Measurements from ENCODE around the gene LRRC15.
A peak's percentile ranks its signal among the peaks of the same experiment; 100 is the strongest.

LRRC15 gene

DNA sequence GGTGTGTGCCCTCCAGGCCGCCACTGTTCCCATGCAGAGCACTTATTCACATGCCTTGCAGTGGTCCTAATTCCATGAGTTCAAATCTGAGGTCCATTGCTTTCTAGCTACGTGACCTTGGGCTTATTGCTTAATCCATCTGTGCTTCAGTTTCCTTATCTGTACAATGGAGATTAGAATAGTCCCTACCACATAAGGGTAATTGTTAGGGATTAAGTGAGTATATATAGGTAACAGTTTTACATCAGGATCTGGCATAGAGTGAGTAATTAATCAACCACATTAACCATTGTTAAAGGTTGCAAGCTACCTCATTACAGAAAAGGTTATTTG is 26.0 kb downstream of the LRRC15 start:
- no peak overlapping the region for H3K4me3 ChIP-seq (ENCODE audit: low read length)
- H3K4me1 ChIP-seq (ENCODE audit: control insufficient read depth, low read depth, low read length) = peaks cover 15% of the 10 kb centered on the region
- H3K9me3 ChIP-seq (ENCODE audit: control insufficient read depth, low read depth, low read length) = no peaks in the 10 kb centered on the region
- no peak overlapping the region for H3K27ac ChIP-seq (ENCODE audit: low read length)
- H3K36me3 ChIP-seq (ENCODE audit: control insufficient read depth, low read depth, low read length) = no peaks in the 10 kb centered on the region
- H3K27me3 ChIP-seq (ENCODE audit: control insufficient read depth, insufficient read depth, low read length) = peaks cover 19% of the 10 kb centered on the region
- no peak overlapping the region for H3K9ac ChIP-seq (ENCODE audit: low read length)

GRCh38 chr3:194342861-194343560 is 26.5 kb downstream of the LRRC15 start:
- Histone ChIP-seq H3K9me3 (ENCODE audit: control insufficient read depth, low read depth, low read length) (no peaks in the 10 kb centered on the region), H3K4me1 (ENCODE audit: control insufficient read depth, low read depth, low read length) (peaks cover 17% of the 10 kb centered on the region), H3K27ac (ENCODE audit: low read length) (no peak overlapping the region), H3K4me3 (ENCODE audit: low read length) (no peak overlapping the region), H3K36me3 (ENCODE audit: control insufficient read depth, low read depth, low read length) (no peaks in the 10 kb centered on the region), H3K9ac (ENCODE audit: low read length) (no peak overlapping the region), H3K27me3 (ENCODE audit: control insufficient read depth, insufficient read depth, low read length) (peaks cover 19% of the 10 kb centered on the region)

DNA sequence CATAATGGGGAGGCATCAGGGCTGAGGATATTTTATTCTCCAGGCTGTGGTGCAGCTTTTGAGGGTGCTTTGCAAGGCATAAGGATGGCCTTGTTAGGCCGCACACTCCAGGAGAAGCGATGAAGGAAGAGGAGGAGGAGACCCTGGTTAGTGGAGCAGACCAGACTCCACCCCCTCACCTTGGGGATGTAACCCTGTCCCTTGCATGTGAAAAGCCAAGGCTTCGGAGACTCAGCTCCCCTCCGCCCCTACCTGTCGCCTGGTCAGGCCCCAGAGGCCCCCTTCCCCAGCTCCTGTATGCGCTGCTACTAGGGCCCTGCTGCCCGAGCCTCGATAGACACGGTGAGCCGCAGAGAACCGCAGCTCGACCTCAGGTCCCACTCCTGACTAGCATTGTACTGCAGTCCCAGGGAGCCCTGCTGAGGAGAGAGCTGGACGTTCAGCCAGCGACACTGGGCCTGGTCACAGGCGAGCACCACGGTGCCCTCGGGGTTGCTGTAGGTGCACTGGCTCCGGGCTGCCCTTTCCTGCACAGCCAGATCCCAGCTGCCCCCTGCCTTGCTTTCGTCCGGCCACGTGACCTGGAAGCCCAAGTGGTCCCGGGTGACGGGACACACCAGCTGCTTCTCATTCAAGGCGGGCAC is 28.7 kb downstream of the LRRC15 start:
- Histone ChIP-seq H3K36me3 (ENCODE audit: control insufficient read depth, low read depth, low read length) (no peaks in the 10 kb centered on the region), H3K4me3 (ENCODE audit: low read length) (no peak overlapping the region), H3K27ac (ENCODE audit: low read length) (no peak overlapping the region), H3K27me3 (ENCODE audit: control insufficient read depth, insufficient read depth, low read length) (peaks cover 19% of the 10 kb centered on the region), H3K4me1 (ENCODE audit: control insufficient read depth, low read depth, low read length) (peaks cover 17% of the 10 kb centered on the region), H3K9me3 (ENCODE audit: control insufficient read depth, low read depth, low read length) (no peaks in the 10 kb centered on the region), H3K9ac (ENCODE audit: low read length) (no peak overlapping the region)

DNA sequence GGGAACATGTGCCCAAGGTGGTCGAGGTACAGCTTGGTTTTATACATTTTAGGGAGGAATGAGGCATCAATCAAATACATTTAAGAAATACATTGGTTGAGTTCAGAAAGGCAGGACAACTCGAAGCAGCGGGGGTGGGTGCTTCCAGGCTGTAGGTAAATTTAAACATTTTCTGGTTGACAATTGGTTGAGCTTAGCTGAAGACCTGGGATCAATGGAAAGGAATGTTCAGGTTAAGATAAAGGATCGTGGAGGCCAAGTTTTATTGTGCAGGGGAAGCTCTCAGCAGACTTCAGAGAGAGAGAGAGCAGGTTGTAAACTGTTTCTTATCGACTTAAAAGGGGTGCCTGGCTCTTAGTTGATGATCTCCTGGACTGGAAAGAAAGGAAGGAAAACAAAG is 29.7 kb downstream of the LRRC15 start:
- H3K9me3 ChIP-seq (ENCODE audit: control insufficient read depth, low read depth, low read length) = no peaks in the 10 kb centered on the region
- no peak overlapping the region for H3K4me3 ChIP-seq (ENCODE audit: low read length)
- no peak overlapping the region for H3K27ac ChIP-seq (ENCODE audit: low read length)
- H3K27me3 ChIP-seq (ENCODE audit: control insufficient read depth, insufficient read depth, low read length) = peaks cover 19% of the 10 kb centered on the region
- H3K9ac ChIP-seq (ENCODE audit: low read length) = no peak overlapping the region
- H3K36me3 ChIP-seq (ENCODE audit: control insufficient read depth, low read depth, low read length) = no peaks in the 10 kb centered on the region
- H3K4me1 ChIP-seq (ENCODE audit: control insufficient read depth, low read depth, low read length) = peaks cover 17% of the 10 kb centered on the region

GRCh38 chr3:194339356-194339755 is 30.2 kb downstream of the LRRC15 start:
- Histone ChIP-seq H3K4me1 (ENCODE audit: control insufficient read depth, low read depth, low read length) (peaks cover 17% of the 10 kb centered on the region), H3K9ac (ENCODE audit: low read length) (no peak overlapping the region), H3K36me3 (ENCODE audit: control insufficient read depth, low read depth, low read length) (no peaks in the 10 kb centered on the region), H3K27me3 (ENCODE audit: control insufficient read depth, insufficient read depth, low read length) (peaks cover 20% of the 10 kb centered on the region), H3K27ac (ENCODE audit: low read length) (no peak overlapping the region), H3K9me3 (ENCODE audit: control insufficient read depth, low read depth, low read length) (no peaks in the 10 kb centered on the region), H3K4me3 (ENCODE audit: low read length) (no peak overlapping the region)

DNA sequence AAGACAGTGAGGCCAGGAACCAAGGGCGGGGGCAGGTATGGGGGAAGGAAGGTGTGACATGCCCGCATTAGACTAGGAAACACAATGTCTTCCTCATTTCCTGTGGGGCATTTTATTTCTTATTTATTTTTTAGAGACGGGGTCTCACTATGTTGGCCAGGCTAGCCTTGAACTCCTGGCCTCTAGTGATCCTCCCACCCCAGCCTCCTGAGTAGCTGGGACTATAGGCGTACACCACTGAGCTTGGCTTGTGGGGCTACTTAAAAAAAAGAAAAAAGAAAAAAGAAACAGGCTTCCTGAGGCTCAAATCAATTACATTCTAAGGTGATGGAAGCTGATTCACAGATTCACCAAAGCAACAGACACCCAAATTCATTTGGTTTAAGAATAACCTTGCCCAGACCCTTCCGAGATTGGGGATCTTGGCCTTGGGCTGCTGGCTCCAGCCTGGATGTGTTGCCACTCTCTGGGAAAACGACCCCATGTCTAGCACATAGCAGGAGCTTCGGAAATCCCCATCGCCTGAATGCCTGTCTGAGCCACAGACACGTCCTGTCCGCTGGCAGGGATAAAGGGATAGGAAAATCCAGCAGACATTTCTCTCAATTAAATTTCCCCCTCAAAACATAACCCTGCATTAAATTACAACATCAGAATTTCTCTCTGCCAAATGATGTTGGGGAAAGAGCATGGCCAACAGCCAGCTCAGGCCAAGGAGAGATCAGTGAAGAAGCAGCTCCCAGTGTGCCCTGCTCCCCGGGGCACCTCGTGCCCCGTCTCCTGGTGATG is 31.4 kb downstream of the LRRC15 start:
- peaks cover 17% of the 10 kb centered on the region for H3K4me1 ChIP-seq (ENCODE audit: control insufficient read depth, low read depth, low read length)

GRCh38 chr3:194336601-194337355 is 32.8 kb downstream of the LRRC15 start:
- H3K9ac ChIP-seq (ENCODE audit: low read length) = no peak overlapping the region
- peaks cover 17% of the 10 kb centered on the region for H3K4me1 ChIP-seq (ENCODE audit: control insufficient read depth, low read depth, low read length)
- no peak overlapping the region for H3K27ac ChIP-seq (ENCODE audit: low read length)
- H3K4me3 ChIP-seq (ENCODE audit: low read length) = no peak overlapping the region
- H3K36me3 ChIP-seq (ENCODE audit: control insufficient read depth, low read depth, low read length) = no peaks in the 10 kb centered on the region
- peaks cover 32% of the 10 kb centered on the region for H3K27me3 ChIP-seq (ENCODE audit: control insufficient read depth, insufficient read depth, low read length)
- no peaks in the 10 kb centered on the region for H3K9me3 ChIP-seq (ENCODE audit: control insufficient read depth, low read depth, low read length)

More for the DNA sequence above, 31.4 kb downstream of the LRRC15 start:
- H3K27ac ChIP-seq (ENCODE audit: low read length) = no peak overlapping the region
- peaks cover 23% of the 10 kb centered on the region for H3K27me3 ChIP-seq (ENCODE audit: control insufficient read depth, insufficient read depth, low read length)
- no peaks in the 10 kb centered on the region for H3K36me3 ChIP-seq (ENCODE audit: control insufficient read depth, low read depth, low read length)
- H3K4me3 ChIP-seq (ENCODE audit: low read length) = no peak overlapping the region
- no peak overlapping the region for H3K9ac ChIP-seq (ENCODE audit: low read length)
- H3K9me3 ChIP-seq (ENCODE audit: control insufficient read depth, low read depth, low read length) = no peaks in the 10 kb centered on the region

GRCh38 chr3:194333981-194334320 is 35.6 kb downstream of the LRRC15 start:
- Histone ChIP-seq H3K4me1 (ENCODE audit: control insufficient read depth, low read depth, low read length) (peaks cover 3% of the 10 kb centered on the region), H3K36me3 (ENCODE audit: control insufficient read depth, low read depth, low read length) (no peaks in the 10 kb centered on the region), H3K9ac (ENCODE audit: low read length) (no peak overlapping the region), H3K9me3 (ENCODE audit: control insufficient read depth, low read depth, low read length) (no peaks in the 10 kb centered on the region), H3K4me3 (ENCODE audit: low read length) (no peak overlapping the region), H3K27me3 (ENCODE audit: control insufficient read depth, insufficient read depth, low read length) (peaks cover 27% of the 10 kb centered on the region), H3K27ac (ENCODE audit: low read length) (no peak overlapping the region)

- no peaks in the 10 kb centered on the region for H3K9me3 ChIP-seq (ENCODE audit: control insufficient read depth, low read depth, low read length)
- H3K4me1 ChIP-seq (ENCODE audit: control insufficient read depth, low read depth, low read length) = peaks cover 1% of the 10 kb centered on the region
- no peak overlapping the region for H3K27ac ChIP-seq (ENCODE audit: low read length)
- H3K36me3 ChIP-seq (ENCODE audit: control insufficient read depth, low read depth, low read length) = no peaks in the 10 kb centered on the region
- H3K9ac ChIP-seq (ENCODE audit: low read length) = peak overlapping the region; percentile 42
- peaks cover 27% of the 10 kb centered on the region for H3K27me3 ChIP-seq (ENCODE audit: control insufficient read depth, insufficient read depth, low read length)
- peak overlapping the region; percentile 62 for H3K4me3 ChIP-seq (ENCODE audit: low read length)
These were observed 36.1 kb downstream of the LRRC15 start for GRCh38 chr3:194333212-194333980.

DNA sequence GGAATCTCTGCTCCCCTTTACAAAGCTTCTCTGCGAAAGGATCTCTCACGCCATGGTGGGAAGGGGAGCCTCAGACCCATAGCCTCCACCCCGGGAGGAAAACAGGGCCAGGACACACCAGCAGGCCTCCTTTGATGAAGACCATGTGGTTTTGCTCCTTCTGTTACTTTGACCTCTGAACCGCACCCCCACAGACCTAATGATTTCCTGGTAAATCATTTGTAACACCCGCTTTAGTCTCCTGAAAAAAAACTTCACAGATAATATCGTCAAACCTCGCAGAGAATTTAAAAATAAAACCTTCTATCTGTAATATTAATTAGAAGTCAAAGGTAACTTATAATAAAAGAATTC is 36.7 kb downstream of the LRRC15 start:
- no peaks in the 10 kb centered on the region for H3K4me1 ChIP-seq (ENCODE audit: control insufficient read depth, low read depth, low read length)
- no peak overlapping the region for H3K9ac ChIP-seq (ENCODE audit: low read length)
- no peak overlapping the region for H3K4me3 ChIP-seq (ENCODE audit: low read length)
- no peaks in the 10 kb centered on the region for H3K9me3 ChIP-seq (ENCODE audit: control insufficient read depth, low read depth, low read length)
- peaks cover 27% of the 10 kb centered on the region for H3K27me3 ChIP-seq (ENCODE audit: control insufficient read depth, insufficient read depth, low read length)
- H3K36me3 ChIP-seq (ENCODE audit: control insufficient read depth, low read depth, low read length) = no peaks in the 10 kb centered on the region
- H3K27ac ChIP-seq (ENCODE audit: low read length) = no peak overlapping the region

- Histone ChIP-seq H3K4me3 (ENCODE audit: low read length) (no peak overlapping the region), H3K9me3 (ENCODE audit: control insufficient read depth, low read depth, low read length) (no peaks in the 10 kb centered on the region), H3K9ac (ENCODE audit: low read length) (no peak overlapping the region), H3K36me3 (ENCODE audit: control insufficient read depth, low read depth, low read length) (no peaks in the 10 kb centered on the region), H3K4me1 (ENCODE audit: control insufficient read depth, low read depth, low read length) (no peaks in the 10 kb centered on the region), H3K27ac (ENCODE audit: low read length) (no peak overlapping the region), H3K27me3 (ENCODE audit: control insufficient read depth, insufficient read depth, low read length) (peaks cover 27% of the 10 kb centered on the region)
These were observed 39.0 kb downstream of the LRRC15 start for GRCh38 chr3:194330579-194330978.

All from iPS-18a (cell line).